ENCODE measurements around the gene NSL1.

The NSL1 gene

DNA sequence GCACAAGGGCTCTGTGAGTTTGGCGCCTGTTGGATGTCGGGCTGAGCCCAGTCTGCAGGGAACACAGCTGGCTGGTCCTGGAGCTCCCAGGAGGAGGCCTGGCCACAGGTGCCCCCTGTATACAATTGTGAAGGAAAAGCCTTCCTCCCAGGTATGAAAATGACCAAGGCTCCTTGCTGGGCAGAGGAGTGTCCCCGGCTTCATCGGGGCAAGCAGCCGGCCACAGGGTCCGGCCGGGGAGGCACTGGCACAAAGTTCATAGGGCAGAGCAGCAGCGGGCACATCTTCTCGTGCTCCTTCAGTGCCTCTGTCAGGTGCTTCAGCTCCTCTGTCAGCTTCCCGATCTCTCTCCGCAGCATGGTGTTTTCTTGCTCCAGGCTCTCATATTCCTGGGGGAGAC, 105.0 kb downstream of the NSL1 start:
- DNase-seq (ENCODE audit: low read depth, low spot score): no peak

DNA sequence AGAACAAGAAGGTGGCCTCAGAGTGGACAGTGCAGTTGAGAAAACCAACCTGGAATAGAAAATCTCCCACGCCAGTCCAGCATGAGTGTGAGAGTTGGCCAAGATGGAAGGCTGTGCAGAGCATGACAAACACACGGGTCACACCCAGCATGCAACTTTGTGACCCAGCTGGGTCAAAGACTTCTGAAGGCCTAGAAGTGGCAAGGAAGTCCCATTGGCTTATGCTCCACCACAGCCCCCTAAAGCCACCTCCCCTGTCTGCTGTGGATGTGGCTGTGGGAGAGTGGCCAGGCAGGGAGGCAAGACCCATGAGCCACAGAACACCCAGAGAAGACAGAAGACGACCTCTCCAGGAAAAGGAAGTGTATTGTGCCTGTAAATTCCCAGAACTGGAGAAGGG, 105.5 kb downstream of the NSL1 start:
- no peak for DNase-seq (ENCODE audit: low read depth, low spot score)

DNA sequence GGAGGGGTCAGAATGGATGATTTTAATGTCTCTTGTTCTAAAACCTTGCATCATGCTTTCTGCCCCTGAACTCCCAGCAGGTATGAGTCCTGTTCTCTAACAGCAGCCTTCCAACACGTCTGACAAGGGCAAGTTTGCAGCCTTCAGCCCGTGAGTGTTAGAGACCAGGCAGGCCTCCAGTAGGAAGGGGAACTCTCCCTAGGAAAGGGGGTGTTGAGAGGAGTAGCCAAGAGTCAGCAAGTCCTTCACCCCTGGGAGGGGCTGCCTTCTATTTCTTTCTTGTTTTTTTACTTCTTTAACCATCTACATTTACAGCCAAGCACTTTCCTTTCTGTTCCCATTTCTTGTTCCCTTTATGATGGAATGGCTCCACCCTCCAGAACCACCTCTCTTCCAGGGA, 106.1 kb downstream of the NSL1 start:
- DNase-seq (ENCODE audit: low read depth, low spot score): no peak

DNA sequence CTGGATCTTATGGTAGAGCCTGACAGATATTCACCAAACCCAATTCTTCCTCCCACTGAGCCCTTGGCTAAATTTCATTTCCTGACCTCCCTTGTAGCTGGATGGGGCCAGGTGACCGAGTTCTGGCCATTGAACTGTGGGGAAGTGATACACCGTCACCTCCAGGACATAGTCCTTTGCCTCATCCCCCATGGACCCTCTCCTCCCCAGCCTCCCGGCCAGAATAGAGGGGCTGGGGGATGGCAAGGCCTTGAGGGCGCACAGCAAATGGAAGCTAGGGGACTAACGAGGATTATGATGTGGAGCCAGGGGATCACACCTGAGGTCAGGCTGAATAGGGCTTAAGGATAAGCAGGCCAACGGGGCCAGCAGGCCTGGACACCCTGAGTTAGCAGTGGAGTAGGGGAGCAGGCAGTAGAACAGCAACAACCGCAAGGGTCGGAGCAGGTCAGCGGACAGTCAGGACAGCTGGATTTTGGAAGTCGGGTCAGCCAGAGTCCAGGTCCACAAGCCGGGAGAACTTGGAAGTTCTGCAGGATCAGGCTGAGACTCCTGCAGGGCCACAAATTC, 107.0 kb downstream of the NSL1 start:
- DNase-seq (ENCODE audit: low read depth, low spot score): no peak

GRCh38 chr1:212684076-212684475, 107.5 kb downstream of the NSL1 start:
- DNase-seq (ENCODE audit: low read depth, low spot score): no peak

GRCh38 chr1:212683357-212683722, 108.2 kb downstream of the NSL1 start:
- no peak for DNase-seq (ENCODE audit: low read depth, low spot score)

DNA sequence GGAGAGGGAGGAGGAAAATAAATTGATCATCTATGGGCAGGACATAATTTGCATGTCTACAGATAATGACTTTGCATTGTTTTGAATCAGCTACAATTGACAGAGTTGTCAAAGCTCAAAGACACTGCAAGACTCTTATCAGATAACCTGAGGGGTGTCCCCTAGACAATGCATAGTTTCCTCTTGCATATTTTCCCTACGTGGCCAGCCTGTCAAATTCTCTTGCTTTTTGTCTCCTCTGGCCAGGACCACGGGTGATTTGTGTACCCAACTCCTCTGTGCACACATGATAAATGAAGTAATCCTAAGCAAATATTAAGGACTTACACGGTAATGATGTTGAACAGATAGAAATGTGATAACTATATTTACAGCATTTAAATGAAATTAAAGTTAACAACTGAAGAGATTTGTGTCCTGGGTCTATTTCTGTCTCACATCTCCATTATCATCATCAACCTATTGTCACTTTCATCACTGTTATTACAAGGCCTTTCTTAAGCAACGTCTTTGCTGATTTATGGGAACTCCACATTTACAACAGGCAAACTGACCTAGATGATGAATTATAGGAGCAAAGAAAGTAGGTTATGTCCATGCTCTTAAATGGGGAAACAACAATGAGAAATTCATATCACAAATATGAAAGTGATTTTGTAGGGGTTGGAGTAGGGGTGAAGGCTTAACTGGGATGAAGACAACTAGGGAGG, 110.7 kb downstream of the NSL1 start:
- no peak for DNase-seq (ENCODE audit: low read depth, low spot score)

DNA sequence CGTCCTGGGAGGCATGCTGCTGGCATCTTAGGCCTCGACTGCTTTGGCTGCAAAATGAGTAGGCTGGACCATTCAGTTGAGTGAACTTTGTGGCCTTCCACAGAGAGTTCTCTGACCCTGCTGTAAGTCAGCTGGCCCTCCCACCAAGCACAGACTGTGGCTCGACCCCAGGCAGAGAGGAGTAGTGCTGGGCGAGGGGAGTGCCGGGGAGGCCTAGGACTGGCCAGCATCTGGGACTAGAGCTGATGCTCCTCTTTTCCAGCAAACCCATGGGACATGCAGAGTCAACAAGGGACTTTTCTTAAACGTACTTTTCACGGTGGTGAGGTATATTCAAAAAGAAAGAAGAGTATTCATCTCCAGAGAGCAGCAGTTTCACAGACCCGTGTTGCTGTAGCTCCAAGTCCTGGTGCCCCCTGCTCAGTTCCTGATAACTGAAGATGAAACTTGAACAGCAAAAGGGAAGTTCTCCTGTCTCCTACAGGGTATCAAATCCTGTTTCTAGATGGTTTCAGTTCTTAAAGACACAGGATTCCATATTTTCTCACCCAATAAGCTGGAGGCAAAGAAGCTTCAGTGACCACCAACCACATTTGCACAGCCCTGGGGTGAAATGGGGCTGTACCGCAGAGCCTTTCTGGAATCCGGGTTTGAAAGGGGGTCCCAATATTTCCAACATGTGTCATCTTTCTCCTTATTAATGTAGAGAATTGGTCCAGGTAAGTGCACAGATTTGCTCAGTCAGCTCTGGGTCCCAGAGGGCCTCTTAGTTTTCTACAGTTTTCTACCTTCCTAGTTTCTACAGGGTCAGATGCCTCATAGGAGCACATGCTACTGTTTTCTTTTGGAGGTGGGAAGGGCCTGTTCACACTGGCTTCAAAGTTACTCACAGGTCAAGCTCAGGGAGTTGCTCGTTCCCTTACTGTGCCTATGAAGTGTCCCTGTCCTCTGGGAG, 112.8 kb downstream of the NSL1 start:
- DNase-seq (ENCODE audit: low read depth, low spot score): no peak

DNA sequence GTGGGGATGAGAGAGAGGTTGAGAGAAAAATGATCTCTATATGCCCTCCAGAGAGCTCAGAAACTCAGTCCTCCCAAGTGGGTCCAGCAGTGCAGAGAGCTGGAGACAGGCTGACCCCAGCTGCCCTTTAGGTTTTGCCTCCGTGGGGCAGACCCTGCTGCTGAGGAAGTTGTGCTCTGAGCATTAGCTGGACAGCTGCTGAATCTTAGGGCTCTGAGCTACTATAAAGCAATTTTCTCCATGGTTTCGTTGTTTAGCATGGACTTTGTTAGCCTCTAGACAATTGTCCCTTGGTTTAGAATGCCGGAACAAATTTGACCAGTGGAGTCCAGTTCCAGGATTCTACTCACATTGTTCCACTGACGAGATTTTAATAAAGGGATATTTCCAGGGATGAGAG, 114.0 kb downstream of the NSL1 start:
- DNase-seq (ENCODE audit: low read depth, low spot score): no peak

DNA sequence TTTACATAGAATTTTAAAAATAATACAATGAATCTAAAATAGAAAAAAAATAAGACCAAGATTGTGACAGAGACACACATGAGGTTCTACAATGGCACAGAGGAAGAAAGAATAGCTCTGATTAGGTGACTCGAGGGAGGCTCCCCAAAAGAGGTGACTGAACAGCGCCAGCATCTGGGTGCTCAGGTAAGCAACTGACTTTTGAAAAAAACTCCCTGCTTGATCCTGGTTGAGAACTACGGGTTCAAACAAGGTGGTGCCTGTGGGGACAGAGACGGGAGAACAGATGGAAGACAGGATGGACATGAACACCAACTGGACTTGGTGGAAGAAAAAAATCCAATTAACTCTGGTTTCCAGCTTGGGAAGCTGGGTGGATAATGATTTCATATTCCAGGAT, 114.4 kb downstream of the NSL1 start:
- no peak for DNase-seq (ENCODE audit: low read depth, low spot score)

All from ELF-1 (cell line).